ENCODE measurements around the gene DIO3. TPM values are rescaled to one million over a fixed set of nuclear protein-coding genes. Genes with fewer than 3 reads are reported as not detected.

Gene DIO3
- total RNA-seq, 1 experiment from 2014 or later, result 4.4 TPM

GRCh38 chr14:101516401-101516800 lies 44.9 kb upstream of the DIO3 start:
- Histone ChIP-seq H3K27me3 (ENCODE audit: control insufficient read depth, insufficient read depth, low read length) (no peaks in the 10 kb centered on the region), H3K4me1 (ENCODE audit: control insufficient read depth, insufficient read depth, low read length) (no peaks in the 10 kb centered on the region), H3K27ac (ENCODE audit: low read length) (no peak overlapping the region), H3K9me3 (ENCODE audit: control insufficient read depth, insufficient read depth, low read depth, low read length) (no peaks in the 10 kb centered on the region), H3K36me3 (ENCODE audit: control insufficient read depth, insufficient read depth, low read length) (no peaks in the 10 kb centered on the region), H3K4me3 (ENCODE audit: low read depth in 2 of 2, low read length in 2 of 2) (no peak overlapping the region)
- POLR2A ChIA-PET, result no interaction called here
- in situ Hi-C loops (cut with HindIII; ENCODE audit: low pct_unique_long_range_greater_than_20kb, low sequenced_read_pairs) (no loop called here), intact Hi-C loops (cut with micrococcal nuclease; ENCODE audit: unreplicated experiment) (no loop called here)
- DNase-seq (ENCODE audit: low read depth, low spot score) (no peak), ATAC-seq (no peak)
- CTCF ChIA-PET, result no interaction called here
- no TSS peak for BruUV-seq (replicated peaks)
- TF ChIP-seq TCF7L2 (IDR thresholded peaks at IDR 0.05; ENCODE audit: low read depth, low read length), result no peak
- no peak for TF ChIP-seq POLR2AphosphoS5 (IDR thresholded peaks at IDR 0.05; ENCODE audit: low read depth, low read length)
- TF ChIP-seq REST (IDR thresholded peaks at IDR 0.05; ENCODE audit: insufficient read depth in 1 of 2, low read depth in 2 of 2, low read length in 1 of 2), result no peak
- TF ChIP-seq CTCF (IDR thresholded peaks at IDR 0.05), result no peak
- TF ChIP-seq SIN3A (IDR thresholded peaks at IDR 0.05; ENCODE audit: borderline replicate concordance, insufficient read depth, low read depth, low read length), result no peak

GRCh38 chr14:101518611-101519473 lies 42.5 kb upstream of the DIO3 start:
- Histone ChIP-seq H3K27ac (ENCODE audit: low read length) (no peak overlapping the region), H3K27me3 (ENCODE audit: control insufficient read depth, insufficient read depth, low read length) (no peaks in the 10 kb centered on the region), H3K9me3 (ENCODE audit: control insufficient read depth, insufficient read depth, low read depth, low read length) (no peaks in the 10 kb centered on the region), H3K4me3 (ENCODE audit: low read depth in 2 of 2, low read length in 2 of 2) (no peak overlapping the region), H3K36me3 (ENCODE audit: control insufficient read depth, insufficient read depth, low read length) (no peaks in the 10 kb centered on the region), H3K4me1 (ENCODE audit: control insufficient read depth, insufficient read depth, low read length) (no peaks in the 10 kb centered on the region)
- TF ChIP-seq SIN3A (IDR thresholded peaks at IDR 0.05; ENCODE audit: borderline replicate concordance, insufficient read depth, low read depth, low read length), result no peak
- no peak for TF ChIP-seq POLR2AphosphoS5 (IDR thresholded peaks at IDR 0.05; ENCODE audit: low read depth, low read length)
- no peak for TF ChIP-seq TCF7L2 (IDR thresholded peaks at IDR 0.05; ENCODE audit: low read depth, low read length)
- TF ChIP-seq CTCF (IDR thresholded peaks at IDR 0.05), result no peak
- TF ChIP-seq REST (IDR thresholded peaks at IDR 0.05; ENCODE audit: insufficient read depth in 1 of 2, low read depth in 2 of 2, low read length in 1 of 2), result no peak
- DNase-seq (ENCODE audit: low read depth, low spot score) (no peak), ATAC-seq (no peak)
- intact Hi-C loops (cut with micrococcal nuclease; ENCODE audit: unreplicated experiment), result no loop called here
- ChIA-PET CTCF (no interaction called here), POLR2A (no interaction called here)
- in situ Hi-C loops (cut with HindIII; ENCODE audit: low pct_unique_long_range_greater_than_20kb, low sequenced_read_pairs), result no loop called here
- BruUV-seq (replicated peaks), result no TSS peak
